ENCODE measurements around the gene ZNF124.

GRCh38 chr1:247184254-247184653 is 12.4 kb upstream of the ZNF124 start:
- TF ChIP-seq CTCF (IDR thresholded peaks at IDR 0.05; ENCODE audit: low read depth, low read length) (no peak), EZH2phosphoT487 (IDR thresholded peaks at IDR 0.05; ENCODE audit: low read depth) (no peak)
